CD4-positive, alpha-beta T cell treated with Interleukin-1 beta for 1 hour (primary cell): ENCODE results near the gene PDE11A.

Experiments
- DNase-seq, 2 donors: peaks; one replicate each; pipeline ENCODE4 v3.0.0-alpha.2; 2020 to 2022

Gene PDE11A

GRCh38 chr2:177617849-177618248, 454.7 kb downstream of the PDE11A start:
- no peak for DNase-seq

GRCh38 chr2:177616731-177617130, 455.8 kb downstream of the PDE11A start:
- no peak for DNase-seq

GRCh38 chr2:177616066-177616465, 456.5 kb downstream of the PDE11A start:
- no peak for DNase-seq

- DNase-seq = no peak
These were observed 459.9 kb downstream of the PDE11A start for GRCh38 chr2:177612659-177613058.

- DNase-seq = no peak
These were observed 461.2 kb downstream of the PDE11A start for GRCh38 chr2:177611310-177611886.

- DNase-seq = no peak
These were observed 461.8 kb downstream of the PDE11A start for GRCh38 chr2:177610813-177611212.

GRCh38 chr2:177606636-177607035, 465.9 kb downstream of the PDE11A start:
- no peak for DNase-seq

GRCh38 chr2:177604271-177605065, 468.1 kb downstream of the PDE11A start:
- peak in 1 of 2 donors; percentile 10 for DNase-seq

GRCh38 chr2:177603768-177604167, 468.8 kb downstream of the PDE11A start:
- DNase-seq = no peak

GRCh38 chr2:177603181-177603580, 469.4 kb downstream of the PDE11A start:
- DNase-seq = no peak

GRCh38 chr2:177602611-177603164, 469.9 kb downstream of the PDE11A start:
- DNase-seq = no peak

GRCh38 chr2:177600917-177601316, 471.7 kb downstream of the PDE11A start:
- DNase-seq = no peak

- DNase-seq = no peak
These were observed 472.6 kb downstream of the PDE11A start for GRCh38 chr2:177599956-177600355.

- DNase-seq = no peak
These were observed 473.4 kb downstream of the PDE11A start for GRCh38 chr2:177599139-177599688.

GRCh38 chr2:177598326-177599138, 474.0 kb downstream of the PDE11A start:
- no peak for DNase-seq

- no peak for DNase-seq
These were observed 474.8 kb downstream of the PDE11A start for GRCh38 chr2:177597759-177598158.

GRCh38 chr2:177596866-177597265, 475.7 kb downstream of the PDE11A start:
- no peak for DNase-seq

- no peak for DNase-seq
These were observed 477.3 kb downstream of the PDE11A start for GRCh38 chr2:177595126-177595845.

GRCh38 chr2:177593402-177593801, 479.2 kb downstream of the PDE11A start:
- DNase-seq = no peak

- no peak for DNase-seq
These were observed 479.6 kb downstream of the PDE11A start for GRCh38 chr2:177592945-177593344.

GRCh38 chr2:177592397-177592796, 480.2 kb downstream of the PDE11A start:
- DNase-seq = no peak

- DNase-seq = no peak
These were observed 483.4 kb downstream of the PDE11A start for GRCh38 chr2:177589186-177589585.
